ENCODE results near the gene MCTP1.

- TF ChIP-seq THAP7 (CRISPR knock-in tag; IDR thresholded peaks at IDR 0.05) (no peak), SMARCE1 (IDR thresholded peaks at IDR 0.05) (no peak), EP300 (IDR thresholded peaks at IDR 0.05; ENCODE audit: low read length) (no peak), POLR2A (conservative IDR thresholded peaks at IDR 0.05) (no peak), ZNF785 (CRISPR knock-in tag; IDR thresholded peaks at IDR 0.05) (no peak), MYC (IDR thresholded peaks at IDR 0.05; ENCODE audit: low read depth, low read length) (no peak), MYC (CRISPR knock-in tag; IDR thresholded peaks at IDR 0.05; ENCODE audit: borderline replicate concordance, low read depth) (no peak), POLR2AphosphoS5 (IDR thresholded peaks at IDR 0.05; ENCODE audit: control insufficient read depth, insufficient read depth, low read depth, low read length) (no peak), RFX1 (IDR thresholded peaks at IDR 0.05) (no peak), HCFC1 (IDR thresholded peaks at IDR 0.05; ENCODE audit: low read depth, low read length) (no peak), GTF2B (IDR thresholded peaks at IDR 0.05; ENCODE audit: extremely low read depth, insufficient read length) (no peak), ATF3 (IDR thresholded peaks at IDR 0.05) (no peak), ATF3 (CRISPR knock-in tag; conservative IDR thresholded peaks at IDR 0.05) (no peak), MAX (CRISPR knock-in tag; IDR thresholded peaks at IDR 0.05) (no peak)
These were observed 275.1 kb downstream of the MCTP1 start for GRCh38 chr5:95009812-95010211.
